Uterus (tissue), 2 donors: ENCODE measurements around the gene GPR27.

Experiments
- POLR2A ChIP-seq, 2 donors: fragments of 450-650 bp; IDR thresholded peaks; one replicate each; pipeline ENCODE4 v1.6.1; 2016; ENCODE audit warnings: antibody characterized with exemption in 2 of 2, mild to moderate bottlenecking in 1 of 2, moderate library complexity in 1 of 2
- TF ChIP-seq, protein P1 (sequence below), 4 experiments: fragments of 200-600 bp in 2 of 4; fragments of 450-650 bp in 2 of 4; sonication (generic) in 2 of 4; IDR thresholded peaks; one replicate each; pipeline ENCODE4 v1.5.1; 2016 to 2019; ENCODE audit warnings: antibody characterized with exemption in 4 of 4, mild to moderate bottlenecking in 2 of 4, moderate library complexity in 1 of 4

- TF ChIP-seq, protein P1, sequence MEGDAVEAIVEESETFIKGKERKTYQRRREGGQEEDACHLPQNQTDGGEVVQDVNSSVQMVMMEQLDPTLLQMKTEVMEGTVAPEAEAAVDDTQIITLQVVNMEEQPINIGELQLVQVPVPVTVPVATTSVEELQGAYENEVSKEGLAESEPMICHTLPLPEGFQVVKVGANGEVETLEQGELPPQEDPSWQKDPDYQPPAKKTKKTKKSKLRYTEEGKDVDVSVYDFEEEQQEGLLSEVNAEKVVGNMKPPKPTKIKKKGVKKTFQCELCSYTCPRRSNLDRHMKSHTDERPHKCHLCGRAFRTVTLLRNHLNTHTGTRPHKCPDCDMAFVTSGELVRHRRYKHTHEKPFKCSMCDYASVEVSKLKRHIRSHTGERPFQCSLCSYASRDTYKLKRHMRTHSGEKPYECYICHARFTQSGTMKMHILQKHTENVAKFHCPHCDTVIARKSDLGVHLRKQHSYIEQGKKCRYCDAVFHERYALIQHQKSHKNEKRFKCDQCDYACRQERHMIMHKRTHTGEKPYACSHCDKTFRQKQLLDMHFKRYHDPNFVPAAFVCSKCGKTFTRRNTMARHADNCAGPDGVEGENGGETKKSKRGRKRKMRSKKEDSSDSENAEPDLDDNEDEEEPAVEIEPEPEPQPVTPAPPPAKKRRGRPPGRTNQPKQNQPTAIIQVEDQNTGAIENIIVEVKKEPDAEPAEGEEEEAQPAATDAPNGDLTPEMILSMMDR (IDR thresholded peaks at IDR 0.05) = no peak
- no peak for TF ChIP-seq POLR2A (IDR thresholded peaks at IDR 0.05)
These were observed 24.7 kb downstream of the GPR27 start for GRCh38 chr3:71778353-71778752.
